ENCODE measurements around the gene SNAP91. TPM values are rescaled to one million over a fixed set of nuclear protein-coding genes. Genes with fewer than 3 reads are reported as not detected.

SNAP91 gene
- total RNA-seq, 2 experiments from 2014 or later = not detected

GRCh38 chr6:83615025-83615999, 93.6 kb downstream of the SNAP91 start:
- DNase-seq = no peak
- H3K4me1 Mint-ChIP-seq (ENCODE audit: low read depth) = no peaks in the 10 kb centered on the region
- H3K36me3 Mint-ChIP-seq (ENCODE audit: low read depth) = no peaks in the 10 kb centered on the region
- no peak overlapping the region for H3K27ac Mint-ChIP-seq
- no peak overlapping the region for H3K4me3 Mint-ChIP-seq
- no peaks in the 10 kb centered on the region for H3K9me3 Mint-ChIP-seq
- H3K27me3 Mint-ChIP-seq (ENCODE audit: low read depth) = peaks cover 3% of the 10 kb centered on the region
- CTCF ChIA-PET = interaction anchor here (0.6 to 1.4 kb wide), 16 partner anchors 8 to 668 kb away, joined by 3 to 6 read pairs (median 3); no protein-coding TSS in a partner anchor
- intact Hi-C loops (cut with micrococcal nuclease) = loop anchor here (1.0 kb wide), 1 partner anchor 605 kb away; no protein-coding TSS in a partner anchor

- Mint-ChIP-seq H3K9me3 (no peaks in the 10 kb centered on the region), H3K27ac (no peak overlapping the region), H3K27me3 (ENCODE audit: low read depth) (peaks cover 5% of the 10 kb centered on the region), H3K4me1 (ENCODE audit: low read depth) (no peaks in the 10 kb centered on the region), H3K36me3 (ENCODE audit: low read depth) (no peaks in the 10 kb centered on the region), H3K4me3 (no peak overlapping the region)
- CTCF ChIA-PET = no interaction called here
- intact Hi-C loops (cut with micrococcal nuclease) = no loop called here
- DNase-seq = no peak
Observed at GRCh38 chr6:83613378-83613777, 95.5 kb downstream of the SNAP91 start.

- H3K4me3 Mint-ChIP-seq = no peak overlapping the region
- peaks cover 2% of the 10 kb centered on the region for H3K27me3 Mint-ChIP-seq (ENCODE audit: low read depth)
- no peak overlapping the region for H3K27ac Mint-ChIP-seq
- intact Hi-C loops (cut with micrococcal nuclease) = no loop called here
- H3K4me1 Mint-ChIP-seq (ENCODE audit: low read depth) = no peaks in the 10 kb centered on the region
- H3K9me3 Mint-ChIP-seq = no peaks in the 10 kb centered on the region
- no peaks in the 10 kb centered on the region for H3K36me3 Mint-ChIP-seq (ENCODE audit: low read depth)
- CTCF ChIA-PET = no interaction called here
- DNase-seq = no peak
Observed at GRCh38 chr6:83609248-83609647, 99.7 kb downstream of the SNAP91 start.

GRCh38 chr6:83605517-83605916, 103.4 kb downstream of the SNAP91 start:
- Mint-ChIP-seq H3K27me3 (ENCODE audit: low read depth) (peaks cover 2% of the 10 kb centered on the region), H3K27ac (no peak overlapping the region), H3K4me3 (no peak overlapping the region), H3K36me3 (ENCODE audit: low read depth) (no peaks in the 10 kb centered on the region), H3K9me3 (no peaks in the 10 kb centered on the region), H3K4me1 (ENCODE audit: low read depth) (no peaks in the 10 kb centered on the region)
- intact Hi-C loops (cut with micrococcal nuclease) = no loop called here
- CTCF ChIA-PET = no interaction called here
- no peak for DNase-seq

GRCh38 chr6:83603551-83603950, 105.3 kb downstream of the SNAP91 start:
- Mint-ChIP-seq H3K36me3 (ENCODE audit: low read depth) (no peaks in the 10 kb centered on the region), H3K4me3 (no peak overlapping the region), H3K27ac (no peak overlapping the region), H3K4me1 (ENCODE audit: low read depth) (no peaks in the 10 kb centered on the region), H3K9me3 (no peaks in the 10 kb centered on the region), H3K27me3 (ENCODE audit: low read depth) (no peaks in the 10 kb centered on the region)
- intact Hi-C loops (cut with micrococcal nuclease) = no loop called here
- CTCF ChIA-PET = interaction anchor here (1.4 kb wide), 1 partner anchor 12 kb away, joined by 3 read pairs; no protein-coding TSS in a partner anchor
- no peak for DNase-seq

- no peak for DNase-seq
- intact Hi-C loops (cut with micrococcal nuclease) = no loop called here
- H3K4me3 Mint-ChIP-seq = no peak overlapping the region
- no peaks in the 10 kb centered on the region for H3K9me3 Mint-ChIP-seq
- no peaks in the 10 kb centered on the region for H3K4me1 Mint-ChIP-seq (ENCODE audit: low read depth)
- no peak overlapping the region for H3K27ac Mint-ChIP-seq
- H3K27me3 Mint-ChIP-seq (ENCODE audit: low read depth) = no peaks in the 10 kb centered on the region
- CTCF ChIA-PET = interaction anchor here (1.4 kb wide), 1 partner anchor 14 kb away, joined by 3 read pairs; no protein-coding TSS in a partner anchor
- no peaks in the 10 kb centered on the region for H3K36me3 Mint-ChIP-seq (ENCODE audit: low read depth)
Observed at GRCh38 chr6:83601119-83601518, 107.8 kb downstream of the SNAP91 start.

GRCh38 chr6:83600459-83600858, 108.4 kb downstream of the SNAP91 start:
- Mint-ChIP-seq H3K36me3 (ENCODE audit: low read depth) (no peaks in the 10 kb centered on the region), H3K27me3 (ENCODE audit: low read depth) (no peaks in the 10 kb centered on the region), H3K9me3 (no peaks in the 10 kb centered on the region), H3K4me3 (no peak overlapping the region), H3K27ac (no peak overlapping the region), H3K4me1 (ENCODE audit: low read depth) (no peaks in the 10 kb centered on the region)
- no peak for DNase-seq
- CTCF ChIA-PET = interaction anchor here (1.4 kb wide), 1 partner anchor 14 kb away, joined by 3 read pairs; no protein-coding TSS in a partner anchor
- intact Hi-C loops (cut with micrococcal nuclease) = no loop called here

GRCh38 chr6:83597511-83597910, 111.4 kb downstream of the SNAP91 start:
- CTCF ChIA-PET = no interaction called here
- Mint-ChIP-seq H3K4me3 (no peak overlapping the region), H3K27ac (no peak overlapping the region), H3K27me3 (ENCODE audit: low read depth) (no peaks in the 10 kb centered on the region), H3K4me1 (ENCODE audit: low read depth) (peaks cover 2% of the 10 kb centered on the region), H3K9me3 (no peaks in the 10 kb centered on the region), H3K36me3 (ENCODE audit: low read depth) (no peaks in the 10 kb centered on the region)
- no peak for DNase-seq
- intact Hi-C loops (cut with micrococcal nuclease) = no loop called here

- no peak for DNase-seq
- no peak overlapping the region for H3K27ac Mint-ChIP-seq
- H3K4me3 Mint-ChIP-seq = no peak overlapping the region
- no peaks in the 10 kb centered on the region for H3K9me3 Mint-ChIP-seq
- no peaks in the 10 kb centered on the region for H3K36me3 Mint-ChIP-seq (ENCODE audit: low read depth)
- CTCF ChIA-PET = no interaction called here
- no peaks in the 10 kb centered on the region for H3K27me3 Mint-ChIP-seq (ENCODE audit: low read depth)
- intact Hi-C loops (cut with micrococcal nuclease) = no loop called here
- peaks cover 2% of the 10 kb centered on the region for H3K4me1 Mint-ChIP-seq (ENCODE audit: low read depth)
Observed at GRCh38 chr6:83597051-83597450, 111.8 kb downstream of the SNAP91 start.

- Mint-ChIP-seq H3K27me3 (ENCODE audit: low read depth) (no peaks in the 10 kb centered on the region), H3K4me3 (no peak overlapping the region), H3K27ac (no peak overlapping the region), H3K36me3 (ENCODE audit: low read depth) (no peaks in the 10 kb centered on the region), H3K9me3 (no peaks in the 10 kb centered on the region), H3K4me1 (ENCODE audit: low read depth) (peaks cover 2% of the 10 kb centered on the region)
- intact Hi-C loops (cut with micrococcal nuclease) = no loop called here
- CTCF ChIA-PET = interaction anchor here (1.6 kb wide), 1 partner anchor 20 kb away, joined by 4 read pairs; no protein-coding TSS in a partner anchor
- DNase-seq = no peak
Observed at GRCh38 chr6:83594941-83595340, 114.0 kb downstream of the SNAP91 start.

GRCh38 chr6:83593395-83593785, 115.5 kb downstream of the SNAP91 start:
- H3K4me1 Mint-ChIP-seq (ENCODE audit: low read depth) = peaks cover 2% of the 10 kb centered on the region
- H3K36me3 Mint-ChIP-seq (ENCODE audit: low read depth) = no peaks in the 10 kb centered on the region
- DNase-seq = no peak
- no peaks in the 10 kb centered on the region for H3K9me3 Mint-ChIP-seq
- H3K27me3 Mint-ChIP-seq (ENCODE audit: low read depth) = no peaks in the 10 kb centered on the region
- intact Hi-C loops (cut with micrococcal nuclease) = no loop called here
- CTCF ChIA-PET = interaction anchor here (0.8 to 0.9 kb wide), 2 partner anchors 21 to 80 kb away, joined by 3 read pairs; no protein-coding TSS in a partner anchor
- H3K4me3 Mint-ChIP-seq = no peak overlapping the region
- H3K27ac Mint-ChIP-seq = no peak overlapping the region

- Mint-ChIP-seq H3K36me3 (ENCODE audit: low read depth) (no peaks in the 10 kb centered on the region), H3K27ac (no peak overlapping the region)
Observed at GRCh38 chr6:83592770-83593394, 116.0 kb downstream of the SNAP91 start.

More at GRCh38 chr6:83592770-83593394, 116.0 kb downstream of the SNAP91 start:
- no peaks in the 10 kb centered on the region for H3K27me3 Mint-ChIP-seq (ENCODE audit: low read depth)
- no peak overlapping the region for H3K4me3 Mint-ChIP-seq
- CTCF ChIA-PET = interaction anchor here (0.8 kb wide), 1 partner anchor 80 kb away, joined by 3 read pairs; no protein-coding TSS in a partner anchor
- H3K9me3 Mint-ChIP-seq = no peaks in the 10 kb centered on the region
- intact Hi-C loops (cut with micrococcal nuclease) = no loop called here
- no peak for DNase-seq
- H3K4me1 Mint-ChIP-seq (ENCODE audit: low read depth) = peaks cover 2% of the 10 kb centered on the region
